Measurements from ENCODE around the gene TCF7L2.

TCF7L2 gene

GRCh38 chr10:113000876-113001598 lies 51.0 kb downstream of the TCF7L2 start:
- TF ChIP-seq CTCF (conservative IDR thresholded peaks at IDR 0.05), result no peak
- H3K27ac ChIP-seq, result no peak overlapping the region

- no peak overlapping the region for H3K27ac ChIP-seq
- TF ChIP-seq CTCF (conservative IDR thresholded peaks at IDR 0.05), result no peak
Observed at GRCh38 chr10:113001599-113002448, 51.8 kb downstream of the TCF7L2 start.

GRCh38 chr10:113002449-113002777 lies 52.4 kb downstream of the TCF7L2 start:
- no peak for TF ChIP-seq CTCF (conservative IDR thresholded peaks at IDR 0.05)
- no peak overlapping the region for H3K27ac ChIP-seq

GRCh38 chr10:113003052-113003451 lies 53.0 kb downstream of the TCF7L2 start:
- TF ChIP-seq CTCF (conservative IDR thresholded peaks at IDR 0.05), result no peak
- H3K27ac ChIP-seq, result no peak overlapping the region

- no peak overlapping the region for H3K27ac ChIP-seq
- no peak for TF ChIP-seq CTCF (conservative IDR thresholded peaks at IDR 0.05)
Observed at GRCh38 chr10:113004069-113004618, 54.1 kb downstream of the TCF7L2 start.

GRCh38 chr10:113005380-113005779 lies 55.3 kb downstream of the TCF7L2 start:
- H3K27ac ChIP-seq, result peak overlapping the region; percentile 64
- TF ChIP-seq CTCF (conservative IDR thresholded peaks at IDR 0.05), result no peak

GRCh38 chr10:113006656-113007342 lies 56.8 kb downstream of the TCF7L2 start:
- no peak for TF ChIP-seq CTCF (conservative IDR thresholded peaks at IDR 0.05)
- peak overlapping the region; percentile 64 for H3K27ac ChIP-seq
